GM18505 (cell line): ENCODE measurements around the gene CTNS.

Experiments used
- ATAC-seq: cut with Tn5 transposase; IDR thresholded peaks from one replicate; pipeline ENCODE4 v1.9.1; 2021; ENCODE audit not compliant: unreplicated experiment
- POLR2A ChIP-seq: IDR thresholded peaks from 4 replicates; pipeline ENCODE4 v1.6.1; 2011; ENCODE audit warnings: borderline replicate concordance; ENCODE audit not compliant: insufficient read depth, insufficient read length; ENCODE audit errors: extremely low read depth

Gene CTNS

DNA sequence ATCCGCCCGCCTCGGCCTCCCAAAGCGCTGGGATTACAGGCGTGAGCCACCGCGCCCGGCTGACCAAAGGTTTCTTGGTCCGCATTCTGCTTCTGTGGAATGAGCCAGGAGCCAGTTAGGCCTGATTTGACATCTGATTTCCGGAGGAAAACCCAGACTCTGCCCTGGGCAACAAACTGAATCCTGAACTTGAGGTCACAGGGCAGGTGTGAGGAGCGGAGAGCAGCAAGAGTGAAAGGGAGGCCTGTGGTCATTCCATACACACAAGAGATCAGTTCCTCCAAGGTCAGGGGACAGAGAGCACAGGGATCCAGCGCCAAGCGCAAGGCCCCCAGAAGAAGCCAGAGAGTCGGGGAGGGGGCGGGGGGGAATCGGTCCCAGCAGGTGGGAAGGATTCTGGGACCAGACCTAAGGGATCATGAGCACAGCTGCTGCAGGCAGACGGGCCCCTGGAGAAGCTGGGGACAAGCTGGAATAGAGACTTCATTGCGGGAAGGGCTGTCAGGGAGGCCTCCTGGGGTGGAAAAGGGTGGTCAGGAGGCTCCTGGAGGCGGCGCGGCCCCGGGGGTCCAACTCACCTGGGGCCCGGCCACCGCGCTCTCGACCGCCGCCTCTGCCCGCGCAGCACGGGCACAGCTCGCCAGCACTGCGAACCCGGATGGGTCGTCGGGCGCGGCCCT lies 946 bp upstream of the CTNS start:
- peak; percentile 26 for ATAC-seq

DNA sequence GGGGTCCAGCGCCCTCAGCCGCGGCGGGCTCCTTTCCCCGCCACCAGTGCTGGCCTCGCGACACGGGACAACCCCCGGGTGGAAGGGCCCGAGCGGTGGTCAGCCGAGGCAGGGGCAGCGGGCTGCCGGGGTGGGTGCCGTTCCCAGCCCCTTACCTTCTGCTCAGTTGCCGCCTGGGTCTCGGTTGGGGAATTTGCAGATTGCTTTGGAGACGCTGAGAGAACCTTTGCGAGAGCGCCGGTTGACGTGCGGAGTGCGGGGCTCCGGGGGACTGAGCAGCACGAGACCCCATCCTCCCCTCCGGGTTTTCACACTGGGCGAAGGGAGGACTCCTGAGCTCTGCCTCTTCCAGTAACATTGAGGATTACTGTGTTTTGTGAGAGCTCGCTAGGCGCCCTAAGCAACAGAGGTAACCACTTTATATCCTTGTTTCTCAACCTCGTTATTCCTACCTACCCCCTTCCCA lies 381 bp downstream of the CTNS start:
- ATAC-seq: no peak
- no peak for TF ChIP-seq POLR2A

More for the DNA sequence above, 946 bp upstream of the CTNS start:
- no peak for TF ChIP-seq POLR2A

DNA sequence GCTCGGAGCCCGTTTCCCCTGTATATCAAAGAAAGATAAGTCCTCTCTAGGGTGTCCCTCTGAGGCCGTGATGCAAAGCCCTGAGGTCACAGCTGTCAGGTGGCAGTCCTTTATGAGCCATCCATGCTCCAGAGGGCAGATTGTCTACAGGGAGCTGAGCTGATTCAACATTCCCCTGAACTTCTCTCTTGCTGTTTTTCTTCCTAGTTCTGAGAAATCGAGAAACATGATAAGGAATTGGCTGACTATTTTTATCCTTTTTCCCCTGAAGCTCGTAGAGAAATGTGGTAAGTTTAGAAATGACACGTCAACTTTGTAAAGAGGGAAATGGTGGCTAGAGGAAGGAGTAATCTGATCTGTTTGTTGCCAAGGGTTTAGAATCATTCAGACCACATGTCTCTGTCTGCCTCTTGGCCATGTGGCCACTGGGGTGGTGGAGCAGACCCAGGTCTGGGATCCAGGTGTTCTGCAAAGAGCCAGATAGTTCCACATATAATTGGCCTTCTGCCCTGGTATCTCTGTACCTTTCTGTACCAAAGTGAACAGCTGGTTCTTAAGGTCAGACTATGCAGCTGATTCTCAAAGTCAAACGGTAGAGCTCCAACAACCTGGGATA lies 3.5 kb downstream of the CTNS start:
- TF ChIP-seq POLR2A: no peak
- ATAC-seq: no peak

DNA sequence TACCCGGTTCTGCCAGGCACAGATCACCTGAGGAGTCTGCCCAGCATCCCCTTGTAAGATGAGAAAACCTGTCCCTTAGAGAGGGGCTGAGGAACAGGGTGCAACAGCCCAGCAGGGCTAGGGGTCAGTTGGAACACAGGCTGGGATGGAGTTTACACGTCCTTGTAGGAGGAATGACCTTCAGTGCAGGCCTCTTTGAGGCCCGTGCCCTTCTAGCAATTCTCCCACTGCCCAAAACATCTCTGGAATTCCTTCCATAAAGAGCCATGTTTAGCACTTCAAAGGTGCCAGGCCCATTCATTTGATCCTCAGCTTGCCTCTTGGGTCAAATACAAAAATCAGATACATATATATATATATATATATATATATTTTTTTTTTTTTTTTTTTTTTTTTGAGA lies 4.5 kb downstream of the CTNS start:
- TF ChIP-seq POLR2A: no peak

DNA sequence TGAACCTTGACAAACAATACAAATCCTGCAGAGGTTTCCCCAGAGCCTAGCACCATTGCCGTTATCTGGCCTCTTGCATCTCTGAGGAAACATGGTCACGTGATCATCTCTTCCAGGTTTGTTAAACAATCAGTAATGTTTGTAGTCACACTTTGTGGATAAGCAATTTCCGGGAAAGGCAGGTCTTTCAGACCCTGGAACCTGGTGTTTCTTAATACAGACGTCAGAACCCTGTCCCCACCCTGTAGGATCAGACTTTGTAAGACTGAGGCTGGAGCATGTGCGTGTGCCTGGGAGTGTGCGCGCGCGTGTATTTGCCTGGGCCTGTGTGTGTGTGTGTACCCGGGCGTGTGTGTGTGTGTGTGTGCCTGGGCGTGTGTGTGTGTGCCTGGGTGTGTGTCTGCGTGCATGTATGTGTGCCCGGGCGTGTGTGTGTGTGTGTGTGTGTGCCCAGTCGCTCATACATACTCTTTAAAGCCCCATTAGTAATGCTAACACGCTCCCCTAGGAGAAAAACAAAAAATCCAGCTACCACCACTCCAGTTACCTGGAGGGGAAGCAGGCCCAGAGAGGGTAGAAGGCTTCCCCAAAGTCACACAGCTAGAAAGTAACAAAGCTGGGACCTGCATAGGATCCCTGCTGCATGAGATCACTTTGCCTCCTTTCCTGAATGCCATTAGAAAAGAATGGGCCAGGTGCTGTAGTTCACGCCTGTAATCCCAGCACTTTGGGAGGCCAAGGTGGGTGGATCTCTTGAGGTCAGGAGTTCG lies 5.3 kb downstream of the CTNS start:
- no peak for ATAC-seq
- TF ChIP-seq POLR2A: no peak

More for the DNA sequence above, 4.5 kb downstream of the CTNS start:
- no peak for ATAC-seq

DNA sequence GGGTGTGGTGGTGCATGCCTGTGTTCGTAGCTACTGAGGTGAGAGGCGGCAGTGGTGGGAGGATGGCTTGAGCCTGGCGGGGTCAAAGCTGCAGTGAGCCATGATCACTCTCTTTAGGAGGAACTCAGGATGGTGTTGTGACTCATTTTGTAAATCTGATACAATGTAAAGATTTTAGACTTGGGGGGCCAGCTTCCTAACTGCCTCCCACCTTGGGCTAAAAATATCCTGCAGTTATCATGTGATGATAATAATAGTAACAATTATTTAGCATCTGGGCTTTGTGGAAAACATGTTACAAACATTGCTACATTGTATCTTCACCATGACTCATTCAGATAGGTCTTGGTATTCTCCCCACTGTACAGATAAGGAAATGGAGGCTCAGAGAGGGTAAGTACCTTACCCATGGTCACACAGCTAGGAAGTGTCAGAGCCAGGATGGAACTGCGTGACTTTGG lies 7.4 kb downstream of the CTNS start:
- no peak for TF ChIP-seq POLR2A
- ATAC-seq: no peak

DNA sequence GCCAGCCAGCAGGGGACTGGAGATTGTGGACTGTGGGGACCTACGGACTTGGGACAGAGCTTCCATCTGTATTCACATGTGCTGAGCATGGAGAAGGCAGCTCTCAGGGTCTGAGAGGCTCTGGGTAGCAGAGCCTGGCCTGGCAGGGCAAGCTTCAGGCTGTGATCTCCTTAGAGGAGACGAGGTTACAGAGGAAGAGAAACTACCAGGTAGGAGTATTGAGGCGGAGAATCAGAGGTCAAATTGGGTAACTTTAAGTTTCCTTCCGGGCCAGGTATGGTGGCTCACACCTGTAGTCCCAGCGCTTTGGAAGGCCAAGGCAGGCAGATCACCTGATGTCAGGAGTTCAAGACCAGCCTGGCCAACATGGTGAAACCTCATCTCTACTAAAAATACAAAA lies 8.8 kb downstream of the CTNS start:
- no peak for TF ChIP-seq POLR2A
- no peak for ATAC-seq

DNA sequence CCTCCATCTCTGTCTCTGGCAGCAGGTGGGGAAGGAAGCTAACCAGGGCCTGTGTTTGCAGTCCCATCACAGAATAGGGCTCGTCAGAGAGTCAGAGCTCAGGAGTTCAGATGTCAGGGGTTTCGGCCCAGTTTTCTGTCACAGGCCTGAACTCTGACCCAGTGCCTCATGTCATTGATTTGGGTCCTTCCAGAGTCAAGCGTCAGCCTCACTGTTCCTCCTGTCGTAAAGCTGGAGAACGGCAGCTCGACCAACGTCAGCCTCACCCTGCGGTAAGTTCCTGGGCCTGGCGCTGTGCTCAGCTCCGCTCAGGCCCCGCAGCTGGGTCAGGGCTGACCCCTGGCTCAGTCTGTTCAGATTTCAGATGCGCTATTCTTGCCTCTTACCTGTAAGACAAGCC lies 10.7 kb downstream of the CTNS start:
- ATAC-seq: no peak
- no peak for TF ChIP-seq POLR2A

DNA sequence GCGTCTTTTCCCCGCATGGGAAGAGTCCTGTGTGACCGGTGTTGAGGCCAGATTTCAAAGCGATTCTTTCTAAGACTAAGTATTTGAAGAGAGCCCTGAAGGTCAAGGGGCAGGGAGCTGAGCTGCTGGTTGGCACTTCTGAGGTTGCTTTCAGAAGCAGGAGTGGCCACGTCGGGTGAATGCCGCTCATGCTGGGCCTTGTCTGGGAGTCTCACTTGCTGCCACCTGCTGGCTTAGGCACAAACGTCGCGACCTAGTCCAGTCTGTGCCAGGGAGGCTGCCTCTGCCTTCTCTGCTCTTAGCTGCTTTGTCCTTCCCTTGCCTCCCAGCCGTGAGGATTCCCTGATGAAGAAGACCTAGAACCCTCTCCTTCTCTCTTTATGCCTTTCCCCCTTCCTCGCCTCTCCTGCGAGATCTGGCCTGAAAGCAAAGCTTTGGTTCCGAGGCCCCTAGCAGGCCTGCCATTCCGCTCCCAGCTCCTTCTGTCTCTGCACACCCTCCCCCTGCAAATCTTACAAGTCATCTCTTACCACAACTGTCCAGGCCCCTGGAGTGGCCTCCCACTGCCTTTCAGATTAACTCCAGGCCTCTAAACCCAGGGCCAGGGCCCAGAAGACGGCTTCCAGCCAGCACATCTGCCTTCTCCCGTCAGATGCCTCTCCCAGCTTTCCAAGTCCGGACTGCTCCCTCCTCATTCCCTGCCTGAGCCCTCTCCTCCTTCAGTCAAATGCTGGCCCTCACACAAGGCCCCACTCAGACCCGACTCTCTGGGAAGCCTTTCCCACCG lies 11.4 kb downstream of the CTNS start:
- no peak for ATAC-seq
- TF ChIP-seq POLR2A: no peak

DNA sequence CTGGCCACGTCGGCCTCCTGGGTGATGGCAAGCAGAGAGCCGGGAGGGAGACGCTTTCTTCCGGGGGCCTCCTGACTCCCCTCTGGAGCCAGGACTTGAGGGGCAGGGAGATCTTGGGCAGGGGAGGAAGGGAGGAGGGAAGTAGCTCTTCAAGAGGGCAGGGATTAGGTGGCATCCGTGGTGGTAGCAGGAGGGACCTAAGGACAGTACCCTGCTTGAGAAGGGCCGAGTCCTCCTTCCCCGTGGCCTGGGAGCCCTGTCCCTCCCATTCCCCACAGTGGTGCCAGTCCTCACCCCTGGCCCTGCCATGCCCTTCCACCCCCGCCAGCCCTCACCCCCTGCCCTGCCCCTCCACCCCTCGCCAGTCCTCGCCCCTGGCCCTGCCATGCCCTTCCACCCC lies 19.2 kb downstream of the CTNS start:
- no peak for TF ChIP-seq POLR2A
- ATAC-seq: no peak

DNA sequence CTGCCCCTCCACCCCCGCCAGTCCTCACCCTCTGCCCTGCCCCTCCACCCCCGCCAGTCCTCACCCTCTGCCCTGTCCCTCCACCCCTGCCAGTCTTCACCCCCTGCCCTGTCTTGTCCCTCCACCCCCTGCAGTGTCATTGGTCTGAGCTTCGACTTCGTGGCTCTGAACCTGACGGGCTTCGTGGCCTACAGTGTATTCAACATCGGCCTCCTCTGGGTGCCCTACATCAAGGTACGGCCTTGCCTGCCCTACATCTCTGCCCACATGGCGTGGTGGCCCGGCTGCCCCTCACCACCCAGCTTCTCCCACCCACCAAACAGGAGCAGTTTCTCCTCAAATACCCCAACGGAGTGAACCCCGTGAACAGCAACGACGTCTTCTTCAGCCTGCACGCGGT lies 19.8 kb downstream of the CTNS start:
- no peak for ATAC-seq
- no peak for TF ChIP-seq POLR2A

DNA sequence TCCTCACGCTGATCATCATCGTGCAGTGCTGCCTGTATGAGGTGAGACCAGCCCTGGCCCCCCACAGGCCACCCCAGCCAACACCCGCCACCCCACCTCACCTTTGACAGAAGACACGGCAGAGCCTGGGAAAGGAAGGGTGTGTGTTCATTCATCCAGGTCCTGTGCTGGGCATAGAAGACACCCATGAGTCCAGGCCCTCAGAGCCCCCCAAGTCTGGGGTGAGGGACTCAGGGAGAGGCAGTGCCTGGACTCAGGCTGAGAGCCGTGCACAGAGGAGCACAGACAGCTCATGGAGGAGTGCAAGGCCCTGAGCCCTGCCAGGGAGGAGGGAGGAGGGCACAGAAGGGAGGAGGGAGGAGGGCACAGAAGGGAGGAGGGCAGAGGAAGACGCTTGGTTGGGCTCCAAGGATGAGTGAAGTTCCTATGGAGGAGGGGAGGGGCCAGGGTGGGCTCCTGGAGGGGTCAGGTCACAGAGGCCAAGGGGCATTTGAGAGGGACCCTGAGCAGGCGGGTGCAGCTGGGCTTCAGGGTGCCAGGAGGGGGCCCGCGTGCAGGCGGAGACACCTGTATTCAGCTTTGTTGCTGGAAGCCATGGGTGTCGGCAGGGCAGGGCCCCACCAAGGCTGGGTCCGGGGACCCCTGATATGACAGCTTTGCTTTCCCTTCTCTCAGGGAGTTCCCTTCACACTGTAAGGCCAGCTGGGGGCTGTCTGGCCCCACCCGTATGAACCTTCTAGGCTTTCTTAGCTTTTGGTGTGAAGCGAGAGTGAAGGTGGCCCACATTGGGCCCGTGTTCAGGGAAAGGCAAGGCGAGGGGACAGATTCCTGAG lies 20.4 kb downstream of the CTNS start:
- no peak for ATAC-seq
- TF ChIP-seq POLR2A: no peak

DNA sequence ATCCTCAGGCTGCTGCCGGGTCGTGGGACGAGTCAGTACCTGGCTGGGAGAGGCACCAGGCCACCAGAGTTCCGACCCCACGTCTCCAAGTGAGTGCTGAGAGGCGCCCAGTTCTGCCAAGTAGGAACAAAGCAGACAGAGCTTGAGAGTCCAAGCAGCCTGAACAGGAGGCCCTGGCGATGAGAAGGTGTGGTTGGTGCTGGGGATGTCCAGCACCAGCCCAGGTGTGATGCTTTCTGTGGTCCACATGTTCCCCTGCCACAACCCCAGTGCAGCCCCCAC lies 21.0 kb downstream of the CTNS start:
- TF ChIP-seq POLR2A: no peak
- no peak for ATAC-seq
